ENCODE data around the gene GPATCH3. TPM values are rescaled to one million over a fixed set of nuclear protein-coding genes. Genes with fewer than 3 reads are reported as not detected.

Gene GPATCH3
- total and polyA plus RNA-seq, 2 of the 8 experiments (the other 6 are each of a cell fraction or from before 2014, with no cell fraction given): 7.9 to 17.4 TPM

DNA sequence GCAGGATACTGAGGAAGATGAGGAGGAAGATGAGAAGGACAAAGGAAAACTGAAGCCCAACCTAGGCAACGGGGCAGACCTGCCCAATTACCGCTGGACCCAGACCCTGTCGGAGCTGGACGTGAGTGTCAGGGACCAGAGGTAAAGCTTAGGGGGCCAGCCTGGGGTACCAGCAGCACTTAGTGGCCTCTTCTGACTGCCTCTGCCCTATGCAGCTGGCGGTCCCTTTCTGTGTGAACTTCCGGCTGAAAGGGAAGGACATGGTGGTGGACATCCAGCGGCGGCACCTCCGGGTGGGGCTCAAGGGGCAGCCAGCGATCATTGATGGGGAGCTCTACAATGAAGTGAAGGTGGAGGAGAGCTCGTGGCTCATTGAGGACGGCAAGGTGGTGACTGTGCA, 42.4 kb upstream of the GPATCH3 start:
- H3K79me2 ChIP-seq (ENCODE audit: control insufficient read depth in 1 of 2, insufficient read depth in 2 of 2, low read length in 2 of 2): peaks cover 0 to 14% of the 10 kb centered on the region in 2 experiments; a peak in 1 of 4 replicates
- H3K36me3 ChIP-seq (ENCODE audit: control insufficient read depth in 2 of 4, insufficient read depth in 4 of 4, low read length in 3 of 4): peaks cover 21 to 65% (median 44%) of the 10 kb centered on the region in 4 experiments
- H3K4ac ChIP-seq (replicated peaks; ENCODE audit: insufficient read length, low read depth, low read length): no peak overlapping the region
- H2BK20ac ChIP-seq (ENCODE audit: low read length): no peak overlapping the region
- DNase-seq (ENCODE audit: low read depth in 1 of 2, low spot score in 2 of 2) (no peak), FAIRE-seq (no peak)
- no peak overlapping the region for H2BK120ac ChIP-seq (replicated peaks; ENCODE audit: low read depth, low read length)
- no peak overlapping the region for H2BK12ac ChIP-seq (ENCODE audit: low read depth, low read length)
- H3K14ac ChIP-seq (ENCODE audit: insufficient read length): no peak overlapping the region
- H4K5ac ChIP-seq (ENCODE audit: insufficient read length, low read depth, low read length): no peak overlapping the region
- H2BK5ac ChIP-seq (ENCODE audit: low read depth, low read length): no peak overlapping the region
- H3K56ac ChIP-seq (replicated peaks; ENCODE audit: insufficient read length, low read depth, low read length): no peak overlapping the region
- H3K4me2 ChIP-seq (ENCODE audit: insufficient read depth in 1 of 2, low read depth in 2 of 2, low read length in 2 of 2): no peak overlapping the region
- H3K4me3 ChIP-seq (ENCODE audit: extremely low read depth in 1 of 4, insufficient read depth in 2 of 4, low read depth in 3 of 4, low read length in 4 of 4): no peak overlapping the region
- H4K91ac ChIP-seq (replicated peaks; ENCODE audit: insufficient read length, low read length): no peak overlapping the region
- H4K20me1 ChIP-seq (replicated peaks in 1 of 2; ENCODE audit: control insufficient read depth in 1 of 2, insufficient read depth in 2 of 2, low read length in 2 of 2): peaks cover 5 to 19% of the 10 kb centered on the region in 2 experiments
- no peak overlapping the region for H3K23ac ChIP-seq (ENCODE audit: insufficient read length)
- no peaks in the 10 kb centered on the region for H3K9me3 ChIP-seq (ENCODE audit: insufficient read depth in 2 of 2, low read depth in 1 of 2, low read length in 1 of 2)
- H3K79me1 ChIP-seq (ENCODE audit: low read depth, low read length): peaks cover 8% of the 10 kb centered on the region; the same call in 1 of the 2 replicates
- no peaks in the 10 kb centered on the region for H3K27me3 ChIP-seq (replicated peaks in 1 of 4; ENCODE audit: control insufficient read depth in 3 of 4, extremely low read depth in 1 of 4, insufficient read depth in 3 of 4, low read length in 3 of 4)
- WGBS, 2 experiments (ENCODE audit: extremely low coverage in 1 of 2, insufficient coverage in 1 of 2, insufficient read length in 1 of 2, insufficient replicate concordance in 2 of 2, low coverage in 1 of 2, low lambda C conversion rate in 2 of 2, missing lambda C conversion rate in 1 of 2): 99% methylated on average over 12 of the region's 12 CpGs; no CpG with 5 or more reads in 1 of the 2 experiments
- POLR2A ChIA-PET (ENCODE audit: partially characterized antibody): interaction anchor here (0.8 to 2.1 kb wide), 5 partner anchors 12 to 62 kb away, joined by 3 to 7 read pairs (median 3); partner anchors contain the start of genes NUDC and TRNP1
- no peaks in the 10 kb centered on the region for H3K4me1 ChIP-seq (replicated peaks in 1 of 4; ENCODE audit: control insufficient read depth in 3 of 4, insufficient read depth in 4 of 4, low read length in 3 of 4)
- no peak overlapping the region for H3K9ac ChIP-seq (replicated peaks in 1 of 4; ENCODE audit: extremely low read depth in 1 of 4, low read depth in 3 of 4, low read length in 3 of 4)
- no peak overlapping the region for H3K18ac ChIP-seq (ENCODE audit: extremely low read depth, low read length)
- CTCF ChIA-PET (ENCODE audit: partially characterized antibody): no interaction called here
- H3K23me2 ChIP-seq (ENCODE audit: low read depth, low read length): no peaks in the 10 kb centered on the region
- H3K27ac ChIP-seq (ENCODE audit: low read depth, low read length): no peak overlapping the region
- H2AFZ ChIP-seq (ENCODE audit: low read length): no peak overlapping the region
- no peak overlapping the region for H2AK5ac ChIP-seq (ENCODE audit: low read depth, low read length)
- no peak overlapping the region for H4K8ac ChIP-seq (ENCODE audit: extremely low read depth, insufficient read depth, low read length)
- H2BK15ac ChIP-seq (ENCODE audit: low read length): no peak overlapping the region
- TF ChIP-seq, protein P1, sequence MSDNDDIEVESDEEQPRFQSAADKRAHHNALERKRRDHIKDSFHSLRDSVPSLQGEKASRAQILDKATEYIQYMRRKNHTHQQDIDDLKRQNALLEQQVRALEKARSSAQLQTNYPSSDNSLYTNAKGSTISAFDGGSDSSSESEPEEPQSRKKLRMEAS (IDR thresholded peaks at IDR 0.05): no peak
- TF ChIP-seq, protein P2, sequence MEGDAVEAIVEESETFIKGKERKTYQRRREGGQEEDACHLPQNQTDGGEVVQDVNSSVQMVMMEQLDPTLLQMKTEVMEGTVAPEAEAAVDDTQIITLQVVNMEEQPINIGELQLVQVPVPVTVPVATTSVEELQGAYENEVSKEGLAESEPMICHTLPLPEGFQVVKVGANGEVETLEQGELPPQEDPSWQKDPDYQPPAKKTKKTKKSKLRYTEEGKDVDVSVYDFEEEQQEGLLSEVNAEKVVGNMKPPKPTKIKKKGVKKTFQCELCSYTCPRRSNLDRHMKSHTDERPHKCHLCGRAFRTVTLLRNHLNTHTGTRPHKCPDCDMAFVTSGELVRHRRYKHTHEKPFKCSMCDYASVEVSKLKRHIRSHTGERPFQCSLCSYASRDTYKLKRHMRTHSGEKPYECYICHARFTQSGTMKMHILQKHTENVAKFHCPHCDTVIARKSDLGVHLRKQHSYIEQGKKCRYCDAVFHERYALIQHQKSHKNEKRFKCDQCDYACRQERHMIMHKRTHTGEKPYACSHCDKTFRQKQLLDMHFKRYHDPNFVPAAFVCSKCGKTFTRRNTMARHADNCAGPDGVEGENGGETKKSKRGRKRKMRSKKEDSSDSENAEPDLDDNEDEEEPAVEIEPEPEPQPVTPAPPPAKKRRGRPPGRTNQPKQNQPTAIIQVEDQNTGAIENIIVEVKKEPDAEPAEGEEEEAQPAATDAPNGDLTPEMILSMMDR (IDR thresholded peaks at IDR 0.05; ENCODE audit: control extremely low read depth in 1 of 3, insufficient read depth in 1 of 3, low read depth in 1 of 3, low read length in 3 of 3): no peak

Data from H1 (cell line).